Renal cortical epithelial cell (primary cell): ENCODE results near the gene PLS1. TPM values are rescaled to one million over a fixed set of nuclear protein-coding genes. Genes with fewer than 3 reads are reported as not detected.
"Not testable (repeated sequence)": the region's sequence is repeated elsewhere in the genome, so short reads cannot be mapped to it uniquely, and the experiment has no call there.

Experiments
- DNase-seq: peaks from one replicate; pipeline ENCODE4 v3.0.0-alpha.2; 2011; ENCODE audit warnings: low read depth
- total RNA-seq: library from RNA; depleted of rRNA; stranded (reverse); fragments of >200 nt; gene quantifications from 2 replicates; pipeline ENCODE4 v1.2.3, GENCODE V29; 2014

The PLS1 gene, protein sequence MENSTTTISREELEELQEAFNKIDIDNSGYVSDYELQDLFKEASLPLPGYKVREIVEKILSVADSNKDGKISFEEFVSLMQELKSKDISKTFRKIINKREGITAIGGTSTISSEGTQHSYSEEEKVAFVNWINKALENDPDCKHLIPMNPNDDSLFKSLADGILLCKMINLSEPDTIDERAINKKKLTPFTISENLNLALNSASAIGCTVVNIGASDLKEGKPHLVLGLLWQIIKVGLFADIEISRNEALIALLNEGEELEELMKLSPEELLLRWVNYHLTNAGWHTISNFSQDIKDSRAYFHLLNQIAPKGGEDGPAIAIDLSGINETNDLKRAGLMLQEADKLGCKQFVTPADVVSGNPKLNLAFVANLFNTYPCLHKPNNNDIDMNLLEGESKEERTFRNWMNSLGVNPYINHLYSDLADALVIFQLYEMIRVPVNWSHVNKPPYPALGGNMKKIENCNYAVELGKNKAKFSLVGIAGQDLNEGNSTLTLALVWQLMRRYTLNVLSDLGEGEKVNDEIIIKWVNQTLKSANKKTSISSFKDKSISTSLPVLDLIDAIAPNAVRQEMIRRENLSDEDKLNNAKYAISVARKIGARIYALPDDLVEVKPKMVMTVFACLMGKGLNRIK
- total RNA-seq = 57.0 and 83.5 TPM in 2 replicates

DNA sequence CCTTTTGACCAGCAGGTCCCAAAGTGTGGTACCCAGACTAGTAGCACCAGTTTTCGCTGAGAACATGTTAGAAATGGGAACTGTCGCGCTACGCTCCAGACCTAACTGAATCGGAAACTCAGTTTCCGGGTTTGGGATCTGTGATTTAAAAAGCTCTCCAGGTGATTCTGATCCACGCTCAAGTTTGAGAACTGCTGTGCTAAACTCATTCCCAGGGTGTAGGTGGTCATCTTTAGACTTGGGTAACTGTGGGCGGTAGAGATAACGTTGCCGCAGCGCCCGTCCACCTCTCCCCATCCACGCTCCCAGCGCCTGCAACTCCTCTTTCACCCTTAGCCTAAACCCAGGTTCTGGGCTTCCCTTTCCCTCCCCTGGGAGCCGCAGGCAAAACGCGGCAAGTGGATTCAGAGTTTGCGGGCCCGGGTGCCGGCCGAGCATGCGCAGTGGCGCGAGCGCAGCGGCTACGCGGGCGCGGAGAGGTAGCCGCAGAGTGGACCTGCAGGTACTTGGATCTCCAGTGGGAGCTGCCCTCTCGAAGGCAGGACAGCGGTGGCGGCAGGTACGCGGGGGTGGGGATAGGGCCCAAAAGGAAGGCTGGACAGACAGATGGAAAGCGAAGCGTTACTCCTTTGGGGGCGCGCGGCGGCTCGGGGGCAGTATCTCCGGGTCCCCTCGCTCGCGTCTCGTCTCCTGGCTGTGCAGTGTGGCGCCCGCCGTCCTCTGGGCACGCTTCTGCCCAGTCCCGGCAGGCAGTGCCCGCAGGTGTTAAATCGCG is at the start of gene PLS1:
Gene PLS1 (plus strand): TSS at position 443 of the 775 bp plus-strand sequence. CDS start 67,845 bp downstream, outside the sequence.
- DNase-seq = peak; percentile 69

DNA sequence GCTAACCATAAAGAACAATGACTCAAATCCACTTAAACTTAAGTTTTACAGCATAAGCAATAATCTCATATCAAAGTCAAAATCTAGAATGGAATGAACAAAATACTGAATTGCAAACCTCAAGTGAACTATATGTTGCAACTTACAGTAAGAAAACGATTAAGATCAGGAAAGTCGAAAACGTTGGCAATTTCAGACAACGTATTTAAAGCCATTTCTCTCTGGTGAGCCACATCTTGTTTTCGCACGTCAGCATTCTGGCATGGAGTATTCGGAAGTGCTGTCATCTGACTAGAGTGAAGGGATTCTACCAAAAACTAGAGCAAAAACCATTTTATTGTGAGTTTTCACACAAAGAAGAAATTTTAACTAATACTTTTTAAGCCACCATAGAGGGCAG is 46.2 kb upstream of the PLS1 start:
- DNase-seq = no peak

DNA sequence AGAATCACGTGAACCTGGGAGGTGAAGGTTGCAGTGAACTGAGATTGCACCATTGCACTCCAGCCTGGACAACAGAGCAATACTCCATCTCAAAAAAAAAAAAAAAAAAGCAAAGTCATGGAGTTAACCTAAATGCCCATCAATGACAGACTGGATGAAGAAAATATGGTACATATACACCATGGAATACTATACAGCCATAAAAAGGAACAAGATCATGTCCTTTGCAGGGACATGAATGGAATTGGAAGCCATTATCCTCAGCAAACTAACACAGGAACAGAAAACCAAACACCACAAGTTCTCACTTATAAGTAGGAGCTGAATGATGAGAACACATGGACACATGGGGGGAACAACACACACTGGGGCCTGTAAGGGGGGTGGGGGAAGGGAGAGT is 43.6 kb upstream of the PLS1 start:
- not testable (repeated sequence) for DNase-seq

DNA sequence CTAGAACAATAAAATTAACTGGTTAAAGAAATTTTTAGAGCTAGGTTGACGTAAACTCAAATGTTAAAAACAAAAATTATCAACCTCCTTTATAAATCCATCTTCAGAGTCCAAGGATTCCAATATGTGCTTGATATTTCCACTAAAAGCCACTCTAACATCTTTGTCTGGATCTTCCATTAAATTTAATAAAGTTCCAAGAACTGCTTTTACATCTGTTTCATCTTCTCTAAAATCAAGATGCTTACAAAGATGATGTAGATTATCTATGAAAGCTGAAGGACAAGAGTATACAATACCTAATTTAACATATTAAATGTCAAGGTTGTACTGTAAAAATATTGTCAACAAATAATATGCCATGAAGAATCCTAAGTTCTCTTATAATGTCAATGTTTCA is 42.5 kb upstream of the PLS1 start:
- no peak for DNase-seq

DNA sequence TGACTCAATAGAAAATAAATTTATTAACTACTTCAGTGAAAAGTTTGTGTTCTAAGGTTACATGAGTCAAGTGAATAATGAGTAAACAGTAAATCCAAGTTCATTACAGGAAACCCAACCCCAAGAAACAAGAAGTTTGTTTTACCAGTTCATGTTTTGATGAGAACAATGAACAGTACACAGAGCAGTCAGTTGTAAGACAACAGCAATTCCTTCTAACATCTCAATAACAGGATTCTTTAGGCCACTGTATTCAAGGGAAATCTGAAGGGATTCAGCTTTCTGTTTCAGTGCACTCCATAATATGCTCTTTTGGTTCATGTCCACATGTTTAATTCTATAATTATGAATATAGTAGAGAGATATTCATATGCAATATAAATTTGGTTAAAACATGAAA is 36.1 kb upstream of the PLS1 start:
- DNase-seq = peak; percentile 30

DNA sequence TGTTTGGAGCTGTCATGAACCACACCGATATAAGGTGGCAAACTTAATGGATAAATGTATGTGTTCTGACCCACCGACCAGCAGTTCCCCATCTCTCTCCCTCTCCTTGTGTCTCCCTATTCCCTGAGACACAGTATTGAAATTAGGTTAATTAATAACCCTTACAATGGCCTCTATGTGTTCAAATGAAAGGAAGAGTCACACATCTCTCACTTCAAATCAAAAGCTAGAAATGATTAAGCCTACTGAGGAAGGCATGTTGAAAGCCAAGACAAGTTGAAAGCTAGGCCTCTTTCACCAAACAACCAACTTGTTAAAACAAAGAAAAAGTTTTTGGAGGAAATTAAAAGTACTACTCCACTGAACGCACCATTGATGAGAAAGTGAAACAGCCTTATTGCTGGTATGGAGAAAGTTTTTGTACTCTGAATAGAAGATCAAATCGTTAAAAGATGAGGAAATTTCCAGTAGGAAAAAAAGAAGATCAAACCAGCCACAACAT is 32.6 kb upstream of the PLS1 start:
- DNase-seq = peak; percentile 87

DNA sequence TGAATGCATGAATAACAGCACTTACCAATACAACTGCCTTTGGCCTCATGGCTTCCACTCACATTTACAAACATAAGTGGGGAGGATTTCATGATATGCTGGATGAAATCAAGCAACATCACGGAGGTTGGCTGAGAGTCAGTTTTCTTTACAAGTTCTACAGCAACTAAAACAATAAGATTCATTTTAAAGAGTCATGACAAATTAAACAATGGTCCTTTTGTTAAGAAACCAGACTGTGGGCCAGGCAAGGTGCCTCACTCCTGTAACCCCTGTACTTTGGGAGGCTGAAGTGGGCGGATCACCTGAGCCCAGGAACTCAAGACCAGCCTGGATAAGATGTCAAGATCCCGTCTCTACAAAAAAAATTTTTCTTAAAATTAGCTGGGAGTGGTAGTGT is 30.1 kb upstream of the PLS1 start:
- DNase-seq = no peak

DNA sequence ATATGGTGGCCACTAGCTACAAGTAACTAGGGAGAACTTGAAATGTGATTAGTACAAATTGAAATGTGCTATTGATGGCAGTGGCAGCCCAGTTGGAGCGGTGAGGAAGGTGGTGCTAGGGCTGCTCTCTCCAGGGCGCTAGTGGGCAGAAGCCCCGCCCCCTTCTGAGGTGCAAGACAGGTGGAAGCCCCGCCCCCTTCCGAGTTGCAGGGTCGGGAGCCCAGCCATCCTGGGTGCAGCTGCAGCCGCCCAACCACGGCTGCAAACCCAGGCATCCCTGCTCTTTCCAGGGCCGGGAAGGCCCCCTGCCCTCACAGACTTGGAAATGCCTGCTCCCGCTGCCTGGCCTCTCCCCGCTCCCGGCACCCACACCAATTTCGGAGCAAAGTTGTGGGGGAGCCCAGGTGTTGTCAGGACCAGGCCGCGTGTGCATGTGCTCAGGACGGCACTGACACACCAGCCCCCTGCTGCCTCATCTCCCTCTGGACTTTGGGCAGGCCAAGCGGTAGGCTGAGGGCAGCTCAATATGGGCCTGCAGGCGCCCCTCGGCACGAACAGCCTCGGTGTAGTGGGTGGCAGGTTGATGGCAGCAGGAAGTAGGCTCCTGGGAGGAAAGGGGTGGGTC is 27.7 kb upstream of the PLS1 start:
- no peak for DNase-seq

DNA sequence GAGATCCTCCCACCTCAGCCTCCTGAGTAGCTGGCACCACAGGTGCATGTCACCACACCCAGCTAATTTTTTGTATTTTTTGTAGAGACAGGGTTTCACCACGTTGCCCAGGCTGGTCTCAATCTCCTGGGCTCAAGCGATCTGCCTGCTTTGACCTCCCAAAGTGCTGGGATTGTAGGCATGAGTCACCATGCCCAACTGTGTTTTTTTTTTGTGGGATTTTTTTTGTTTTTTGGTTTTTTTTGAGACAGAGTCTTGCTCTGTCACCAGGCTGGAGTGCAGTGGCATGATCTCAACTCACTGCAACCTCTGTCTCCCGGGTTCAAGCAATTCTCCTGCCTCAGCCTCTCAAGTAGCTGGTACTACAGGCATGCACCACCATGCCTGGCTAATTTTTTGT is 26.8 kb upstream of the PLS1 start:
- not testable (repeated sequence) for DNase-seq

DNA sequence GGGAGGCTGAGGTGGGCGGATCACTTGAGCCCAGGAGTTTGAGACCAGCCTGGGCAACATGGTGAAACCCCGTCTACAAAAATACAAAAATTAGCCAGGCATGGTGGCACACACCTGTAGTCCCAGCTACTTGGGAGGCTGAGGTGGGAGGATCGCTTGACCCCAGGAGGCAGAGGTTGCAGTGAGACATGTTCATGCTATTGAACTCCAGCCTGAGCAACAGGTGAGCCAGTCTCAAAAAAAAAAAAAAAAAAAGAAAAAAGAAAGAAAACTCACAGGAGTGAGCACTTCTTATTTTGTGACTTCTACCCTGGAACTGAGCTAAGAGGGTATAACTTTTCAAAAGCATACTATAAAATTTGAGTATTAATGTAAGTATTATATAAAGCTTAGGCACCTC is 22.0 kb upstream of the PLS1 start:
- not testable (repeated sequence) for DNase-seq

DNA sequence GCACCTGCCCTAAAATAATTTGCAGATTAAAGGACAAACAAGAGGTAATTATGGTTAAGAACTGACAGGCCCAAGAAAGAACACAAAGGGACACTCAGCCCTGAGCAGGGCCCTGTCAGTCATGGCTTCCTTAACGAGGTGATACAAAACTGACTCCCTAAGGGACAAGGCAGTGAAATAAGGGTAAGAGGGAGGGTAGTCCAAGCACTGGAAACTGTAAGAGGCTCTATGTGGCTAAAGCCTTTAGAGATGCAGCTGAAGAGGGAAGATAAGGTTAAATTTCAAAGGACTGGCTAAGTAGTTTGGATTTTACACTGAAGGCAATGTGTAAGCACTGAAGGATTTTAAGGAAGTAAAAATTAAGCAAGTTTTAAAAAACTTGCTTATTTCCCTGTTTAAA is 21.5 kb upstream of the PLS1 start:
- no peak for DNase-seq

DNA sequence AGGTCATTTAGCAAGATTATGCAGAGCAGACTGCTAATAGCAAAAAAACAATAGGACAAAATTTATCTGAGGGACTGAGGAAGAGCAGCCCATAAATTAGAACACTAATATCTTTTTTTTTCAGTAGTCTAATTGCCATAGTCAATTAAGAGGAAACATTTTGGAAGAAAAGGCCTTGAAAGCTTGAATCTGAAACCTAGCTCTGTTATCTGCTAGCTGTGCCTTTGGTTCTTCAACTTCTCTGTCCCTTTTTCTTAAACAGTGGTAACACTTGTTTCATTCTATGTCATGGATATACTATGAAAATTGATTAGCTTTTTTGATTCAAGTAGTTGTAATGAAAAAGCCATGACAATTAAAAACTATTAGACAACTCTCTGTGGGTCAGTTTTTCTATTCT is 19.4 kb upstream of the PLS1 start:
- no peak for DNase-seq

DNA sequence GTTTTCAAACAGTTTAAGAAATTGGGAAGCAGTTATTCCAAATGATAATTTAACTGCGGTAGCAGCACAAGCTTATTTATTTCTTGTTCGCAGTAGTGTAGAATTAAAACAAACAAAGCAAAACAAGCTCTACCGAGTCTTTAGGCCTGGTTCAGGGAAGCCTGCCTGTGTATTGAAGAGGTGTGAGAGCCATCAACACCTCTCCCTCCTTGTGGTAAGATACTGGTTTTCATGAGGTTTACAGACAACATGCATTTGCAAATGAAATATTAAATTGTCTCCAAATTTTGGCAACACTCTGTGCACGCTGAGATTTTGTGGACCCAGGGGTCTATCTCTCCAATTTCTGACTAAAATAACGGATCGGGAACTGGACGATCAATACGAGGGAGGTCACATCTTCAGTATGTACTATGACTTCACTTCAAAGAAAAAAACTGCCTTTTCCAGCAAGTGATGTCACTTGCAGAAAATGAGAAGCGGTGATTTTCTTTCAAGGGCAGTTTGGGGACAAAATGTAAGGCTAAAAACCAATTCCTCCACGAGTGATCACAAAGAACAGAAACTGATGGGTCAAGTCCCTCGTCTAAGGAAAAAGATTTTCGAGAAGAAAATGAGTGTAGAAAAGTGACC is 18.4 kb upstream of the PLS1 start:
- DNase-seq = no peak

DNA sequence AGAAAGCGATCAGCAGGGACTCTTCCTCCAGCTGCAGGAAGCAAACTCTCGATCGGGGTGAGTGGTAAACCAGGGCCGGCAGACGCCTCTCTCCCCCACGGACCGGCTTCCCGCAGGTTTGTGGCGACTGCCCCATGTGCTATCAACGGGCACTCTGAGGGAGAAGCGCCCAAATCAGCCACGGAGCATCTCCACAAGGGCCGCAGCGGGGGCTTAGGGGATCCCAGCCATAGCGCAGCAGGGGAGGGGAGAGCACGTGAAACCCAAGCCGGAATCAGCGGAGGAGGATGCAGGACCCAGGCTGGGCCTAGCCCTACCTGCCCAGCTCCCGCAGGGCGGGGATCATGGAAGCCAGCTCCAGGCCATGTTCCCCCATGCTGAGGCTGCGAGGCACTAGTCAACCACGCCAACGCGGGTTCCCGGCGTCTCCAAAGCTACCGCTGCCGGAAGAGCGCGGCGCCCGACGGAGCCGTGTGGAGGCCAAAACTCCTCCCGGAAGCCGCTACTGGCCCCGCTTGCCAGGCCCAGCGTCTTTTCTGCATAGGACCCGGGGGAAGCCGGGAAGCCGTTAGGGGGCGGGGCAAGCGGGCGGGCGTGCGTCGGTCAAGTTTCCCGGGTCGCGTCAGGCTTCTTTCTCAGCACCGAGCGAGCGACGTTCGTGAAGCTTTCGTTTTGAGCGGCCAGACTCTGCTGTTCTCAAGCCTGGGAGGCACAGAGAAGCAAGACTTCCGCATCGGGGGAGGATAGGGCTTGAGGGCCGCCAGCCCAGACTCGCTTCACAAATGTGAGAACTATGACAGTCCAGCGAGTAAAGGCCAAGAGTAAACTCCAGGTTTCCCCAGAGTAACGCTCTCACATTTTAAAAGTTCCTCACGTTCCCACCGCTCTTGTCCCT is 17.6 kb upstream of the PLS1 start, which contains the start of gene ATR:
Gene ATR (minus strand): TSS at position 405 of the 895 bp plus-strand sequence. CDS start 29 bp downstream, at position 376.
- peak; percentile 86 for DNase-seq

DNA sequence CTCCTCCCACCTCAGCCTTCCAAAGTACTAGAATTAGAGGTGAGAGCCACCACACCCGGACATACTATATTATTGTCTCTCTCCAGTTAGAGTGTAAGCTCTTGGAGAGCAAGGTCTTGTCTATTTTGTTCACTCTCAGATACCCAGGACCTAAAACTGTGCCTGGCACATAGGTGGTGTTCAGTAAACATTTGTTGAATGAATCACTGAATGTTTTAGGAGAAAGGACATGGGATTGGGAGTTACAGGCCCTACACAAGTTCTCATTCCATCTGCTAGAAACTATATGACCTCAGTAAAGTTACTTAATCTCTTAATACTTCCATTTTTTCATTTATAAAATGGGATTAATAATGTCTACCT is 16.2 kb upstream of the PLS1 start:
- DNase-seq = no peak

DNA sequence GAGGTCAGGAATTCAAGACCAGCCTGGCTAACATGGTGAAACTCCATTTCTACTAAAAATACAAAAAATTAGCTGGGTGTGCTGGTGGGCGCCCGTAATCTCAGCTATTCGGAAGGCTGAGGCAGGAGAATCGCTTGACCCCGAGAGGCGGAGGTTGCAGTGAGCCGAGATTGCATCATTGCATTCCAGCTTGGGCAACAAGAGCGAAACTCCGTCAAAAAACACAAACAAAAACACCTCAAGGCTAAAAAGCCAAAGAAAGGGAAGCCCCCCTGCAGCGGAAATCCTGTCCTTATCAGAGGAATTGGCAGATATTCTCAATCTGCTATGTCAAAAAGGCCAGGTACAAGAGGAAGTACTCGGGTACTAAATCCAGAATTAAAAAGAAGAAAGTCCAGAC is 15.1 kb upstream of the PLS1 start:
- DNase-seq = not testable (repeated sequence)

DNA sequence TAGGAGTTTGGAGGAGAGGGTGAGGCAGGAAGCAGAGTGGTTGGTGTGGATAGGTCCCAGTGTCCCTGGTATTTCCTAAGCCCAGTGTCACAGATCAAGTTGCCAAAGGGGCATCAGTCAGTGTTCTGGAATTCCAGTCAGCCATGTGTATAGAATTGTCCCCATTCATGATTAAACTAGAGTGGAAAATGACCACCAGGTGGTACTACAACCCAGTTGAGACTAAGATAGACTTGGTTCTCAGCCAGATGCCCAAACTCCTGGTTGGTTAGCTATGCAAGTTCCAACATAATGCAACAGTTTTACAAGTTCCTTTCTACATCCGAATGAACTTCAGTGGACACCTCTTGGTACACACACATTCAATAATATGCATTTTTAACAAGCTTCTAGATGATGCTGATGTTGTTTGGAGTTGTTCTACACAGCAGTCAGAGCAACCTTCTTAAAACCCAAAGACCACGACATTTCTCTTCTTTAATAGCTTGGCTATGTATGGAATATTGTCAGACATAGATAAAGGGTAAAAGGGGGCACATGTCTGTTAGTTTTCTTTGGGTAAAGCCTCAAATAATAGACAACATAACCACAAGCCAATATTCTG is 9.3 kb upstream of the PLS1 start:
- DNase-seq = peak; percentile 85

DNA sequence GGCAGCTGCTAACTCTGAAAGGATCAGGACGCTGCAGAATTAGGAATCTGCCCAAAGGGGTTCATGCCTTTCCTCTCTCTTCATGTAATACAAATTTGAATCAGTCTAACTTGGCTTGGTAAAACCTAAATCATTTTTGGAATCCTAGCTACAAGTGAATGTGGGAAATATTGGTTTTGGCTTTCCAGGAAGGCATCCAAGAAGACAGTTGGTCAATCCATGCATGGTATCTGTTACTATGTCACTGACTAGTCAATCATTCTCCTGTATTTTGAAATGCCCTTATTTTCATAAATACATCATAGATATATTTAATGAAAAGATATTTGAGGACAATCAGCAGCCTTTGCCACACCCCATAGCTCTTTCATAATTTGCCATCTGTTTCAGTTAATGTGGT is 7.5 kb upstream of the PLS1 start:
- no peak for DNase-seq

DNA sequence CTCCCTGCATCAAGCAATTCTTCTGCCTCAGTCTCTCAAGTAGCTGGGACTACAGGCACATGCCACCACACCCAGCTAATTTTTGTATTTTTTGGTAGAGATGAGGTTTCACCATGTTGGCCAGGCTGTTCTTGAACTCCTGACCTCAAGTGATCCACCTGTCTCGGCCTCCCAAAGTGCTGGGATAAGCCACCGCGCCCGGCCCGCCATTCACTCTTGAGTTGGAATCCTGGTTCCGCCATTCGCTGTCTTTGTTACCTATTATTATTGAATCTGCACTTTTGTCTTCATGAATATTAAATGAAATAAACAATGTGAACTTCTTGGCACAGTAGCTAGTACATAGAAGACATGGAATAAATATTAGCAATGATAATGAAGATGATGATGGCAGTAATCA is 3.9 kb upstream of the PLS1 start:
- not testable (repeated sequence) for DNase-seq

DNA sequence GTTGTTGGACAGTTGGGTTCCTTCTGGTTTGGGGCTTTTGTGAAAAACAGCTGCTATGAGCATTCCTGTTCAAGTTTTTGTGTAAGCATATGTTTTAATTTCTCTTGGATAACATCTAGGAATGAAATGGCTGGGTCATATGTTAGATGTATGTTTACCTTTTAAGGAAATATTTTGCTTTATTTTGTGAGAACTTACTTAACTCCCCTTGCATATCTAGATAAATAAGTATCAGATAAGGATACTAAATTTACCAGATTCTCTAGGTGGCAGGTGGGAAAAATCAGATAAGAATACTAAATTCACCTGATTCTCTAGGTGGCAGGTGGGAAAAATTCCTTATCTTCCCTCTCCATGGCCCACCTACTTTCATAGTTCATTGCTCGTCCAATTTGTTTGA is 1.1 kb upstream of the PLS1 start:
- no peak for DNase-seq
